ENCODE data around the gene MAGI2.

The MAGI2 gene

GRCh38 chr7:78770422-78771410 lies 682.8 kb downstream of the MAGI2 start:
- DNase-seq = no peak

GRCh38 chr7:78769481-78770101 lies 683.9 kb downstream of the MAGI2 start:
- no peak for DNase-seq

DNA sequence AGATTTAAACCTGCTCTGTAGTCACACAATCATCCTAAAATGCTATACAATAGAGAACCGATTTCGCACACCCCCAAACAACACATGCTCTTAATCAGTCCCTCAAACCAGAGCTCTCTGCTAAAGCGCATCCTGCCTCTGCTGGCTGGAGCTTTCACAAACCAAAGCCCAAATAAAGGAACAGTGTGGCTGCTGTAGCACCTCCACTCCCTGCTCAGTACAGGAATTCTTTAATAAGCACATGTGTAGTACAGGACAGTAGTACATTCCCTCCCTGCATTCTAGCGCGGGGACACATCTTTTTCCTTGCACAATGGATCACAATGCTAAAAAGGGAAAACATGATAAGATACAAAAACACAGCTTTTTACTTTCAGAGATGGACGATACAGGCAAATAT lies 684.6 kb downstream of the MAGI2 start:
- DNase-seq = no peak

DNA sequence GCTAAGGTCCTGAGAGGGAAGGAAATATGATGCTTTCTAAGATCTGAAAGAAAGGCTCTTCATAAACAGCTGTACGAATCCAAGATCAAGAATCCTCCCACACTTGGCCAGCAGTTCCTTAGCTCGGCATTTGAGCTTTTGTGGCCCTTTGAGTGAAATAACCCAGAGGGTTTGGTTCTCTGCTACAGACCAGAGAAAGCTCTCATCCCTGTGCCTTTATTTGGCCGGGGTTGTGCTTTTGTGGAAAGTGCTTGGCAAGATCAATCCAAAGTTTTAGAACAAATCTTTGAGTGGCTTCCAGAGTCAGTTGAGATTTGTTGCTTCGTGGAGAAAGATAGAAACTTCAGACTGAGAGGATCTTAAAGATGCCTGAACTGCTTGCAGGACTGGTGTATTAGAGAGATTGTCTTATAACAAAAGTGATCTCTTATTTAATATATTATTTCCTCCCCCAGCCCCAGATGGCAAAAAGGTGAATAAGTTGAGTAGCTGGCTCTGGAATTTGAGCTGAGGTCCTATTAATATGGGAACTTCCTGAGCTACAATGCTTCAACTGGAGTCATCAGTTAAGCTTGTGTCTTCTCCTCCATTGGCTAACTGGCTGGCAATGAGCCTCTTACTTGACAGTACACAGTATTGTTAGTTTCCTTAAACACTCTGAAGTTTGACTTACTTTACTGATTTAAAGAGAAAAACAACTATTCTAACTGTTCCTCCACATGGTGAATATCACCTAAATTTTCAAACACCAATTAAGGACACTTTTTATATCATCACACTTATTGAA lies 687.3 kb downstream of the MAGI2 start:
- DNase-seq = no peak

DNA sequence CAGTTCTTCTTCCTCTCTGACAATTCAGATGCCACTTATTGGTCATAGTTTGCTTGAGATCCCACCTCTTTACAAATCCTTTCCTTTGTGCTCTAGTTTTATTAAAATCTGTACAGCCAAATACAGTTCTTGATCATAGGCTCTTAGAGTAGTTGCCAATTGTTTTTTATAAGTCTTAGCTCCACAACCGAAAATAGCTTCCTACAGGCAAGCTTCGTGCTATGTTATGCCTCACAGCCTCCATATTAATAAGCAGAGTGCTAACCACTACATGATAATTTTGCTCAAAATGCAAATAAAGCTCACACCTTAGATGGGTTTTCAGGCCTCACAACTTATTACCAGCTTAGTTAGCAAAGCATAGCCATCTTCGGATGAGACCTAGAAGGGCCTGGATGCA lies 688.9 kb downstream of the MAGI2 start:
- DNase-seq = no peak

DNA sequence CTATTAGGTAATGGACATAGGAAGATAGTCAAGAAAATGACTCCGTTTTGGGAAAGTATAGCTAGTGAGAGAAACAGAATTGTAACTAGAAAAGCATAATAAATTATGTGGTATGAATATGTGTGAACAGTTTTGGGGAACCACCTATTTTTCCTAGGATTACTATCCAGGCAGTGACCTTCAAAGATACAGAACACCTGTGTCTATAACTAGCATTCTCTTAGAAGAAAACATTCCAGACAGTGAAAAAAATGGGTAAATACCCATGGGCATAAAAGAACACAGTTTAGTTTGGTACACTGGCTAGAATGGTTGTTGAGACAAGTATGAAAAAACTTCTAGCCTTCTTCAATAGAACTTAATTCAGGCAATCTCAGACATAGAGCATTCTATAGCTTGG lies 690.8 kb downstream of the MAGI2 start:
- no peak for DNase-seq

GRCh38 chr7:78760620-78761355 lies 692.7 kb downstream of the MAGI2 start:
- DNase-seq = no peak

DNA sequence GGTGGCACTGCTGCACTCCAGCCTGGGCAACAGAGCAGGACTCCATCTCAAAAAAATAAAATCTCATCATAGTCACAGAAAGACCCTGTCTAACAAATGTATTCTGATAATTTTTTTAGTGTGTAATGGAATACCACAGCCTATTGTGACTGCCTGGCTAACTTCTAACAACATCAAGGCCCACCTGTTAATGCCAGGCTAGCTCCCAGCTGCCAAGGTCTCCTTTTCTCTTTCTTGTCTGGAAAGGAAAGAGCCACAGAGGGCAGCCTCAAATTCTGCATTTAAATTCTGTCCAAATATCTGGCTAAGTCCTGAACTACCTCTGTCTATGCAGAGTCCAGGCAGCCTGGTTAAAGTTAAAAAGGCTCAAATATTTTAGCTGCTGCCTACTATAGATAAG lies 700.9 kb downstream of the MAGI2 start:
- no peak for DNase-seq

- no peak for DNase-seq
Measured at GRCh38 chr7:78751253-78751652, 702.2 kb downstream of the MAGI2 start.

GRCh38 chr7:78749052-78749746 lies 704.3 kb downstream of the MAGI2 start:
- DNase-seq = no peak

GRCh38 chr7:78747592-78747991 lies 705.9 kb downstream of the MAGI2 start:
- no peak for DNase-seq

- no peak for DNase-seq
Measured at GRCh38 chr7:78746301-78746700, 707.2 kb downstream of the MAGI2 start.

- DNase-seq = no peak
Measured at GRCh38 chr7:78742694-78743093, 710.8 kb downstream of the MAGI2 start.

DNA sequence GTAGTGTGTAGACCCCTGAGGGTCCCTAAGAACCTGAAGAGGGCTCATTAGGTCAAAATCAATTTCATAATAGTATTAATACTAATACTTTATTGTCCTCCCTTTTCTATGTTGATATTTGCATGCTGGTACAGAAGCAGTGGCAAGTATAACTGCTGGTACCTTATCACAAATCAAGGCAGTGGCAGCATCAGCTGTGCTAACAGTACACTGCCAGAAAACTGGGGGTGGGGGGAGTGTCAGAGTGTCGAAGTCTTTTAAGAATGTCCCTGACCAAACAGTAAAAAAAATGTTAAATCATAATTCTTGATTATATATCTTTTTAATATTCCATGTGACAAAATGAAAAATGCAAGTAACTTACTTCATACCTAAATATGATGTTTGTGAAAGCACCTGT lies 716.9 kb downstream of the MAGI2 start:
- DNase-seq = no peak

GRCh38 chr7:78734626-78735025 lies 718.8 kb downstream of the MAGI2 start:
- DNase-seq = no peak

- no peak for DNase-seq
Measured at GRCh38 chr7:78720066-78720465, 733.4 kb downstream of the MAGI2 start.

GRCh38 chr7:78718212-78718611 lies 735.3 kb downstream of the MAGI2 start:
- no peak for DNase-seq

DNA sequence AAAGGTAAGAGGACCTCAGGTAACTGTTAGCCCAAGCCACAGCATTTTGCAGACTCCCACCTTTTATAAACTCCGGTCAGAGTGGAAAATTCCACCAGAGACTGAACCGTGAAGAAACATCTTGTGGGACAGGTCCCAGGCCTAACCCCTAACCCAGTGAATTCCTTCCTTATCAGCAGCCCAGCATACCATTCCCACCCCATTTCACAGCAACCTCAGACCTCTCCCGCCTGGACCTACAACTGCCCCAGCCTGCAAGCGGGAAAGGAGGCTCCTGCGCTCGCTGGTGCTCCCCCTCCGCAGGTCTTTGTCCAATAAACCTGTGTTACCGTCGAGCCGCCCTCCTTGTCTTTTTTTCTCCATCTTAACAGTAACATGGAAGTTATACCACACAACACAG lies 736.6 kb downstream of the MAGI2 start:
- no peak for DNase-seq

GRCh38 chr7:78714356-78714755 lies 739.1 kb downstream of the MAGI2 start:
- no peak for DNase-seq

DNA sequence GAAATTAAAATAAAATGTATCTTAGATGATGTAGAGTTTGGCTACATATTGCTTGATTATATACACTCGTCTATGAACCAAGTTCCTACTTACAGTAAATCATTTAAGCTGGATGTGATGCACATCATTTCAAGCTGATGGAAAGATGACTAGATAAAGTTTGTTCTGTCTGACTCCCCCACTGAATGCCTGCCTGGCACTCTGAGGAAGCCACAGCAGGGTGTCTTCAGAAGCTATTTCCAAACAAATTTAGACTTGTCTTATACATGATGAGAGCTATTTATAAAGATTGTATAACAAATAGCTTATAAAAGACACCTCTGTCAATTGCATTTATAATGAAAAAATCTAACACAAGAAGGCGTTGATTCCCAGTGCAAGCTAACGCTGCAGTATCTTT lies 741.4 kb downstream of the MAGI2 start:
- no peak for DNase-seq

DNA sequence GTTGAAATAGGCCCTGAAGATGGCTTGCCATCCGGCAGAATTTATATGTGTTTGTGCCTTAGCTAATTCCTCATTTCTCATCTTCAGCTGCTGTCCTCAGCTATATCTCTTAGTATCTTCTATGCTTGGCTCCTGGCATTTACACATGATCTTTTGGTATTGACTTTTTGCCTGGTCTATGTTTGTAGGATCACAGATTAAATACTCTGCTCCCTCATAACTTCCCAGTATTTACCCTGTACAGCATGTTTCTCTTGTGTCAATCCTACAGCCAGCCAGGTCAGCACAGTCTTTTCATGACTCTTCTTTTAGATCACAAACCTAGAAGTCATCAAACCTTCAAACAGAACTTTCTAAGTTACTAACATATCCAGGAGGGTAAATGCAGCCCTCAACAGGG lies 743.8 kb downstream of the MAGI2 start:
- no peak for DNase-seq

GRCh38 chr7:78704504-78704903 lies 749.0 kb downstream of the MAGI2 start:
- DNase-seq = no peak

Data from activated CD4-positive, alpha-beta T cell treated with anti-CD3 and anti-CD28 coated beads, Interleukin-2, Interleukin-6, amounts not matched to agents 100 ng/mL and 50 ng/mL, durations not matched to agents 16 hours and 8 hours (primary cell).